Astrocyte of the spinal cord (primary cell): ENCODE results near the gene LRP3.

Experiments
- DNase-seq: peaks from one replicate; pipeline ENCODE4 v3.0.0; 2011; ENCODE audit warnings: low read depth, low spot score
- H3K4me3 ChIP-seq: 2 replicates; pipeline ENCODE4 v1.5.1; 2011; ENCODE audit warnings: low read depth, mild to moderate bottlenecking, low read length, moderate library complexity
- CTCF ChIP-seq: IDR thresholded peaks from 2 replicates; pipeline ENCODE4 v1.5.1; 2012; ENCODE audit warnings: low read depth, mild to moderate bottlenecking, low read length, inconsistent platforms
- in situ Hi-C: cut with HindIII; loops from 2 replicates; pipeline ENCODE4 v1.10.0; 2017; ENCODE audit warnings: low sequenced_read_pairs

LRP3 gene

DNA sequence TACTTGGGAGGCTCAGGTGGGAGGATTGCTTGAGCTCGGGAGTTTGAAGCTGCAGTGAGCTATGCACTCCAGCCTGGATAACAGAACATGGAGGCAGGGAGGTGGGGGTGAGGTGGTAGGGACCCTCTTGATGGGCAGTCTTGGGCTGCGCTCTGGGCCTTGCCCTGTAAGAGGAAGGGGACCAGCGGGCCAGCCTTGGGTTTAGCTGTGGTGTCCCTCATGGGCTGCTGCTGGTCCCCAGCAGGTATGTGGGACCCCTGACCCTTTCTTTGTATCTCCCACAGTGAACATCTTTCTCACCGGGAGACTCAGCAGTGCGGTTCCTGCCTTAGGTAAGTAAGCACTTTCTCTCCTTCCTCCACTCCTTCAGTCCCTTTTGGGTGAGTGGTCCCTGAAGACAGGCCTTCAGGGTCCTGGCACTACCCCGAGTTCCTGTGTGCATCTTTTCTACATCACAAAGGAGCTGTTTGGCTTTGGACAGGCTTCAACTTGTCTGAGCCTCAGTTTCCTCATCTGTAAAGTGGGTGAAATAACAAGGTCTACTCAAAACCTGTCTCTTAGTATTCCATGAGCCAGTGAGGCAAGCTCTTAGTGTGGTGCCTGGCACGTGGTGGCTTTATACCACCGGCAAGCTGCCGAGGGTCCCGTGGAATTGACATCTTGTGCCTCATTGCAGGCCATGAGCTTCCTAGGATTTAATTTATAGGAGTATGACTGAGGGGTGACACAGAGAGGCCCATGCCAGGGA lies 2.5 kb downstream of the LRP3 start:
- no peak overlapping the region for H3K4me3 ChIP-seq
- no peak for DNase-seq
- in situ Hi-C loops = no loop called here
- no peak for TF ChIP-seq CTCF

DNA sequence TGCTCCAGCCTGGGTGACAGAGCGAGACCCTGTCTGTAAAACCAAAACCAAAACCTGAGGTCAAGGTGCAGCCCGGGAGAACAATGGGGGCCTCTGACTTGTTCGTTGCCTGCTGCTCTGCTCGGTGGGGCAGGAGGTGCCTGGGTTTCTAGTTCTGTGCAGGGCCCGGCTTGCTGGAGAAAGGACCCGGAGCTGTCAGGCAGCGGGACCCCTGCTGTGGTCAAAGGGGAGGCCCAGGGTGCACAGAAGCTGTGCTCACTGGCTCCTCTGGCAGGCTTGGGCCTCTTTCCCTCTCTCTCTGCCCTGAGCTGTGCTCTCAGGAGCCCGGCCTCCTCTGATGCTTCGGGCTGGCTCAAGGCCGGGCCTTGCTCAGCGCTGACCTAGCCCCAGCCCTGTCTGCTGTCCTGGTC lies 3.5 kb downstream of the LRP3 start:
- H3K4me3 ChIP-seq = no peak overlapping the region
- no peak for TF ChIP-seq CTCF
- DNase-seq = no peak
- in situ Hi-C loops = no loop called here

- H3K4me3 ChIP-seq = no peak overlapping the region
- DNase-seq = no peak
- in situ Hi-C loops = no loop called here
- no peak for TF ChIP-seq CTCF
Observed at GRCh38 chr19:33198169-33198568, 4.0 kb downstream of the LRP3 start.

DNA sequence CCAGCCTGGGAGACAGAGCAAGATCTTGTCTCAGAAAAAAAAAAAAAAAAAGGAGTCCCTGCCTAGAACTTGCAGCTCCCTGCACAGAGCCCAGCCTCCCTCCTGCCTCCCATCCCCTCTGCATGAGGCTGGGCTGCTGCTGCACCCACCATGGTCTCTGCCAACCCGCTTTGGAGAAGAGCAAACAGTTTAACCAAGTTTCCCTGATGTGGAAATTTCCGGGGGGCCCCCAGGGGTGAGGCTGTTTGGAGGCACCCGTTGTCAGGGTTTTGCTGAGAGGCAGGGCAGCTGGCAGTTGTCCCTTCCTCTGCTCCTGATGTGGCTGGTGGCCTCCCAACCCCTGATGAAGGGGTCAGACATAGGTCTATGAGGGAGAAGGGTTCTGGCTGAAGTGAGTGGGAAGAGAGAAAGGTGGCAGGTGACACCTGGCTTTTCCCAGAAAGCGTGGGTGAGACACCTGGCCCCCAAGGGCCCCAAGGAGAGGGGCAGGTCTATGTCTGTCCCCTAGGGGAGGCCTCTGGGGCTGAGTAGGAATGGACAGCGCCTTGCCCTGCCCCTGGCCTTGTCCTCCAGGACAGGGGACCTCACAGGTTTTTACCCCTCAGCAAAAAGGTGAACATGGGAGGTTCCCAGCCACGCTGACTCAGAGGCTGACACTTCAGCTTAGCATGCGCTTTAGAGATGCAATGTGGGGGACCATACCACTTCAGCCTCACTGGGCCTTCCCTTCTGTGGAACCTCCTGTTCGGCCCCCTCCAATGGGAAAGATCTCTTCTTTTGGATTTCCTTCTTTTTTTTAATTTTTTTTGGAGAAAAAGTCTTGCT lies 5.5 kb downstream of the LRP3 start:
- in situ Hi-C loops = no loop called here
- no peak for TF ChIP-seq CTCF
- H3K4me3 ChIP-seq = no peak overlapping the region
- no peak for DNase-seq

DNA sequence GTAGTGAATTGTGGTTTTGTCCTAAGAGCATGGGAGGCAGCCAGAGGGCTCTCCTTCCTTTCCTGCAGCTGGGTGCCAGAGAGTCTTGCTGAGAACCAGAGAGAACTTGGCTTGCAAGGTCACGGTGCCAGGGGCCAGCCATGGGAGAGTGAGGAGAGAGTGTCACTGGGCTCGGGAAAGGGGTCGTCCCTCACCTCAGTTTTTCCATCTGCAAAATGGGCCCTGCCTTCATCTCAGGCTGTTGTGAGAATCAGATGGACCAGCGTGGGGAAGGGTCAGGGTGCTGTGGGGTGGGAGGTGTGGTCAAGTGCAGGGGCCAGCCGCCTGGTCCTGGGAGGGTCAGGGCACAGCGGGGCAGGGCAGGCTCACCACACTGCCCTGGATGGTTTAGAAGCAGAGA lies 7.3 kb downstream of the LRP3 start:
- TF ChIP-seq CTCF = no peak
- DNase-seq = no peak
- no peak overlapping the region for H3K4me3 ChIP-seq
- in situ Hi-C loops = no loop called here

GRCh38 chr19:33201886-33202545 lies 7.9 kb downstream of the LRP3 start:
- no peak for TF ChIP-seq CTCF
- H3K4me3 ChIP-seq = no peak overlapping the region
- in situ Hi-C loops = no loop called here
- DNase-seq = no peak
